GM23338 (cell line): ENCODE measurements around the gene NXN. TPM values are rescaled to one million over a fixed set of nuclear protein-coding genes. Genes with fewer than 3 reads are reported as not detected.
A peak's percentile ranks its signal among the peaks of the same experiment; 100 is the strongest.

ENCODE experiments used
- ATAC-seq: fragments of 200-7000 bp; cut with Tn5 transposase; 3 replicates; pipeline ENCODE4 v1.9.1; 2020
- DNase-seq: peaks from one replicate; pipeline ENCODE4 v3.0.0-alpha.2; 2015; ENCODE audit warnings: low spot score
- H2AFZ ChIP-seq: fragments of 200-600 bp; sonication (generic); 2 replicates; pipeline ENCODE4 v1.8.0; 2016; ENCODE audit warnings: antibody characterized with exemption, mild to moderate bottlenecking, moderate library complexity
- H3F3A ChIP-seq: fragments of 200-600 bp; sonication (generic); replicated peaks from 2 replicates; pipeline ENCODE4 v1.8.0; 2017; ENCODE audit warnings: antibody characterized with exemption, mixed run types, low read depth
- H3K27ac ChIP-seq: fragments of 200-600 bp; sonication (generic); 2 replicates; pipeline ENCODE4 v1.6.1; 2016; ENCODE audit warnings: low read depth
- H3K27me3 ChIP-seq: fragments of 200-600 bp; sonication (generic); 2 replicates; pipeline ENCODE4 v1.8.0; 2016; ENCODE audit warnings: mild to moderate bottlenecking, mixed run types, moderate library complexity; ENCODE audit not compliant: insufficient read depth
- H3K36me3 ChIP-seq: fragments of 200-600 bp; sonication (generic); 2 replicates; pipeline ENCODE4 v1.8.0; 2016; ENCODE audit warnings: mild to moderate bottlenecking; ENCODE audit not compliant: insufficient read depth
- H3K4me1 ChIP-seq: fragments of 200-600 bp; sonication (generic); 2 replicates; pipeline ENCODE4 v1.8.0; 2016; ENCODE audit warnings: mild to moderate bottlenecking, moderate library complexity; ENCODE audit not compliant: insufficient read depth
- H3K4me2 ChIP-seq: fragments of 200-600 bp; sonication (generic); 2 replicates; pipeline ENCODE4 v1.7.1; 2017; ENCODE audit warnings: mixed run types
- H3K4me3 ChIP-seq: fragments of 200-600 bp; sonication (generic); 2 replicates; pipeline ENCODE4 v1.6.1; 2016; ENCODE audit warnings: mixed run types
- H3K79me2 ChIP-seq: fragments of 200-600 bp; sonication (generic); replicated peaks from 2 replicates; pipeline ENCODE4 v1.8.0; 2017; ENCODE audit warnings: mild to moderate bottlenecking; ENCODE audit not compliant: insufficient read depth
- H3K9me2 ChIP-seq: fragments of 200-600 bp; sonication (generic); 2 replicates; pipeline ENCODE4 v1.8.0; 2017; ENCODE audit not compliant: insufficient read depth
- H4K20me1 ChIP-seq: fragments of 200-600 bp; sonication (generic); replicated peaks from 2 replicates; pipeline ENCODE4 v1.8.0; 2017; ENCODE audit warnings: mild to moderate bottlenecking; ENCODE audit not compliant: insufficient read depth
- H3K27ac Mint-ChIP-seq: 2 replicates; pipeline ENCODE4 v1.8.0; 2020; ENCODE audit warnings: inconsistent platforms, mild to moderate bottlenecking, moderate library complexity, mixed read lengths
- H3K27me3 Mint-ChIP-seq: 3 replicates; pipeline ENCODE4 v1.8.0; 2022; ENCODE audit warnings: low read depth, mild to moderate bottlenecking, moderate library complexity, mixed read lengths, inconsistent platforms; ENCODE audit not compliant: insufficient read depth, poor library complexity
- H3K36me3 Mint-ChIP-seq: 3 replicates; pipeline ENCODE4 v1.8.0; 2021; ENCODE audit warnings: low read depth, mild to moderate bottlenecking, inconsistent platforms, moderate library complexity, mixed read lengths
- H3K4me1 Mint-ChIP-seq: 3 replicates; pipeline ENCODE4 v1.8.0; 2020; ENCODE audit warnings: mild to moderate bottlenecking, inconsistent platforms, mixed read lengths
- H3K4me3 Mint-ChIP-seq: 3 replicates; pipeline ENCODE4 v1.8.0; 2021; ENCODE audit warnings: moderate library complexity, mild to moderate bottlenecking, inconsistent platforms, mixed read lengths
- H3K9me3 Mint-ChIP-seq: 3 replicates; pipeline ENCODE4 v1.8.0; 2020; ENCODE audit warnings: moderate library complexity, mild to moderate bottlenecking, inconsistent platforms, mixed read lengths
- CREB1 ChIP-seq: fragments of 250-450 bp; sonication (Bioruptor Pico); IDR thresholded peaks from 2 replicates; pipeline ENCODE4 v1.5.0; 2020; ENCODE audit warnings: low read depth, mild to moderate bottlenecking, moderate library complexity
- CTCF ChIP-seq, 2 experiments: fragments of 200-600 bp in 1 of 2; sonication (generic) in 1 of 2; conservative IDR thresholded peaks; 2 replicates each; pipeline versions ENCODE4 v1.5.1 to v1.6.1; 2016 to 2017; ENCODE audit warnings: antibody characterized with exemption in 2 of 2, low read depth in 2 of 2, mild to moderate bottlenecking in 2 of 2, moderate library complexity in 1 of 2
- ETS1 ChIP-seq: IDR thresholded peaks from 2 replicates; pipeline ENCODE4 v1.6.1; 2016; ENCODE audit warnings: antibody characterized with exemption
- EZH2 ChIP-seq: fragments of 200-600 bp; sonication (generic); IDR thresholded peaks from one replicate; pipeline ENCODE4 v1.8.0; 2017; ENCODE audit warnings: antibody characterized with exemption, mild to moderate bottlenecking, low read depth; ENCODE audit not compliant: unreplicated experiment
- EZH2phosphoT487 ChIP-seq: fragments of 200-600 bp; sonication (generic); IDR thresholded peaks from one replicate; pipeline ENCODE4 v1.8.1; 2018; ENCODE audit warnings: antibody characterized with exemption; ENCODE audit not compliant: unreplicated experiment
- JUNB ChIP-seq: IDR thresholded peaks from one replicate; pipeline ENCODE4 v1.6.1; 2016; ENCODE audit warnings: antibody characterized with exemption; ENCODE audit not compliant: unreplicated experiment
- POLR2AphosphoS5 ChIP-seq: IDR thresholded peaks from 2 replicates; pipeline ENCODE4 v1.6.1; 2016; ENCODE audit warnings: antibody characterized with exemption, low read depth
- REST ChIP-seq: IDR thresholded peaks from one replicate; pipeline ENCODE4 v1.6.1; 2018; ENCODE audit warnings: antibody characterized with exemption; ENCODE audit not compliant: unreplicated experiment
- STAT1 ChIP-seq: IDR thresholded peaks from one replicate; pipeline ENCODE4 v1.6.1; 2016; ENCODE audit warnings: antibody characterized with exemption; ENCODE audit not compliant: unreplicated experiment
- ZNF114 ChIP-seq: fragments of 250-450 bp; sonication (Bioruptor Pico); IDR thresholded peaks from 2 replicates; pipeline ENCODE4 v1.5.0; 2020; ENCODE audit warnings: mild to moderate bottlenecking, moderate library complexity
- ZNF331 ChIP-seq: fragments of 250-450 bp; sonication (Bioruptor Pico); IDR thresholded peaks from 2 replicates; pipeline ENCODE4 v1.5.0; 2020; ENCODE audit warnings: low read depth, mild to moderate bottlenecking, moderate library complexity
- polyA plus RNA-seq: library from polyadenylated mRNA; unstranded; fragments of >200 nt; fragmentation: Nextera tagmentation; extraction: Ambion mirVana; gene quantifications from 2 replicates; pipeline ENCODE4 v1.2.1, GENCODE V29; 2016
- total RNA-seq: library from RNA; depleted of rRNA; stranded (reverse); fragments of >200 nt; shearing (Covaris generic); gene quantifications from 2 replicates; pipeline ENCODE4 v1.2.3, GENCODE V29; 2014

NXN gene
- total and polyA plus RNA-seq, 2 experiments from 2014 or later: 31.8 to 105 TPM

- Mint-ChIP-seq H3K9me3 (no peaks in the 10 kb centered on the region; the same call in 2 of the 3 replicates), H3K4me3 (no peak overlapping the region), H3K27me3 (peaks cover 3% of the 10 kb centered on the region), H3K36me3 (no peaks in the 10 kb centered on the region; the same call in 2 of the 3 replicates), H3K27ac (0 out of 2 replicates have a peak overlapping the region, but pooled peaks have one; percentile 32), H3K4me1 (peaks cover 27% of the 10 kb centered on the region)
- Histone ChIP-seq H3K4me3 (no peak overlapping the region), H3K79me2 (peaks cover 77% of the 10 kb centered on the region), H4K20me1 (peaks cover 42% of the 10 kb centered on the region), H3K9me2 (no peaks in the 10 kb centered on the region; the same call in 1 of the 2 replicates), H2AFZ (no peak overlapping the region), H3K27me3 (no peaks in the 10 kb centered on the region), H3K36me3 (no peaks in the 10 kb centered on the region), H3K4me1 (peaks cover 26% of the 10 kb centered on the region; the same call in 1 of the 2 replicates), H3F3A (no peaks in the 10 kb centered on the region), H3K27ac (no peak overlapping the region), H3K4me2 (no peak overlapping the region)
- DNase-seq: no peak
- TF ChIP-seq REST (no peak), EZH2 (no peak), ETS1 (no peak), JUNB (no peak), STAT1 (no peak)
- ATAC-seq: no peak
Measured at GRCh38 chr17:888998-889441, 90.6 kb downstream of the NXN start.

- Histone ChIP-seq H3K36me3 (no peaks in the 10 kb centered on the region), H3K4me1 (peaks cover 34% of the 10 kb centered on the region; the same call in 1 of the 2 replicates), H3F3A (no peaks in the 10 kb centered on the region), H3K27ac (peak overlapping the region; percentile 78; the same call in 1 of the 2 replicates), H4K20me1 (peaks cover 36% of the 10 kb centered on the region), H3K4me2 (no peak overlapping the region), H3K4me3 (no peak overlapping the region), H3K27me3 (no peaks in the 10 kb centered on the region), H2AFZ (no peak overlapping the region), H3K9me2 (no peaks in the 10 kb centered on the region; the same call in 1 of the 2 replicates), H3K79me2 (peaks cover 84% of the 10 kb centered on the region)
- no peak for DNase-seq
- H3K36me3 Mint-ChIP-seq: no peaks in the 10 kb centered on the region; the same call in 2 of the 3 replicates
- H3K4me1 Mint-ChIP-seq: peaks cover 37% of the 10 kb centered on the region
- H3K9me3 Mint-ChIP-seq: no peaks in the 10 kb centered on the region; the same call in 2 of the 3 replicates
- no peak overlapping the region for H3K4me3 Mint-ChIP-seq
- H3K27me3 Mint-ChIP-seq: peaks cover 3% of the 10 kb centered on the region
- peak overlapping the region; percentile 71 for H3K27ac Mint-ChIP-seq
- ATAC-seq: no peak
- no peak for TF ChIP-seq ETS1
- TF ChIP-seq CREB1 (CRISPR knock-in tag): no peak
- no peak for TF ChIP-seq POLR2AphosphoS5
- TF ChIP-seq ZNF331 (CRISPR knock-in tag): no peak
- TF ChIP-seq EZH2: no peak
- no peak for TF ChIP-seq ZNF114 (CRISPR knock-in tag)
- TF ChIP-seq REST: no peak
- no peak for TF ChIP-seq STAT1
- TF ChIP-seq JUNB: no peak
- no peak for TF ChIP-seq EZH2phosphoT487
- TF ChIP-seq CTCF (conservative IDR thresholded peaks at IDR 0.05; ENCODE audit: low read depth in 2 of 2): no peak
Measured at GRCh38 chr17:887551-888209, 91.9 kb downstream of the NXN start.
